ENCODE results near the gene C2CD4C.

The C2CD4C gene

GRCh38 chr19:371501-372168, 37.3 kb downstream of the C2CD4C start:
- H3K27ac ChIP-seq, result no peak overlapping the region
- TF ChIP-seq, protein P1, sequence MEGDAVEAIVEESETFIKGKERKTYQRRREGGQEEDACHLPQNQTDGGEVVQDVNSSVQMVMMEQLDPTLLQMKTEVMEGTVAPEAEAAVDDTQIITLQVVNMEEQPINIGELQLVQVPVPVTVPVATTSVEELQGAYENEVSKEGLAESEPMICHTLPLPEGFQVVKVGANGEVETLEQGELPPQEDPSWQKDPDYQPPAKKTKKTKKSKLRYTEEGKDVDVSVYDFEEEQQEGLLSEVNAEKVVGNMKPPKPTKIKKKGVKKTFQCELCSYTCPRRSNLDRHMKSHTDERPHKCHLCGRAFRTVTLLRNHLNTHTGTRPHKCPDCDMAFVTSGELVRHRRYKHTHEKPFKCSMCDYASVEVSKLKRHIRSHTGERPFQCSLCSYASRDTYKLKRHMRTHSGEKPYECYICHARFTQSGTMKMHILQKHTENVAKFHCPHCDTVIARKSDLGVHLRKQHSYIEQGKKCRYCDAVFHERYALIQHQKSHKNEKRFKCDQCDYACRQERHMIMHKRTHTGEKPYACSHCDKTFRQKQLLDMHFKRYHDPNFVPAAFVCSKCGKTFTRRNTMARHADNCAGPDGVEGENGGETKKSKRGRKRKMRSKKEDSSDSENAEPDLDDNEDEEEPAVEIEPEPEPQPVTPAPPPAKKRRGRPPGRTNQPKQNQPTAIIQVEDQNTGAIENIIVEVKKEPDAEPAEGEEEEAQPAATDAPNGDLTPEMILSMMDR (IDR thresholded peaks at IDR 0.05), result no peak
- TF ChIP-seq ZFX (IDR thresholded peaks at IDR 0.05; ENCODE audit: borderline replicate concordance), result no peak

DNA sequence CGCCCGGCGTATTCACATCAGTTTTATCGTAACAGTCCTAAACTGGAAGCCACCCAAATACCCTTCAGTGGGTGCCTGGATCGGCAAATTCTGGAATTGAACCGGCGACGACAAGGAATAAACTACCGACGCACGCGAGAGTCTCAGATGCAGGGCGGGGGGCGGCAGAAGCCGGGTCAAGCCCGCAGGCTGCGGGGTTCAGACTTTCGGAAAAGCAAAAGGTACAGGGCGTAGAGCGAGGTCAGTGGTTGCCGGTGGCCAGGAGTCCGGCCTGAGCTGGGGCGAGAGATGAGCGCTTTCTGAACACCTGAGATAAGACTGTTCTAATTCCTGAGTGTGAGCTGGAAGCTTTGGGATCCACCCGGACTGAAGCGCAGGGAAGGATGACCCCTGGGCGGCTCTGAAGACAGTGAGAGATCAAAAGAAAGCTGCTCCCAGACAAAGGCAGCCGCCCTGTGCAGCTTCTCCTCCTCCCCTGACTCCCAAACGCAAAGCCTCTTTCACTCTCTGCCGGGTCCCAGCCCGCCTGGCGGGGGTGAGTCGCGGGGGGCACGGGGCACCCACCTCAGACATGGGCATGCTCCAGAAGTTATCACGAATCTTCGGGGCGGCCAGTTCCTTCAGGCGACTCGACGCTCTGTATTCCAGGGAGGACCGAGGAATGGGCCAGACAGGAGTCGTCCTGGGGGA, 38.2 kb downstream of the C2CD4C start:
- no peak overlapping the region for H3K27ac ChIP-seq
- TF ChIP-seq ZFX (IDR thresholded peaks at IDR 0.05; ENCODE audit: borderline replicate concordance), result no peak

DNA sequence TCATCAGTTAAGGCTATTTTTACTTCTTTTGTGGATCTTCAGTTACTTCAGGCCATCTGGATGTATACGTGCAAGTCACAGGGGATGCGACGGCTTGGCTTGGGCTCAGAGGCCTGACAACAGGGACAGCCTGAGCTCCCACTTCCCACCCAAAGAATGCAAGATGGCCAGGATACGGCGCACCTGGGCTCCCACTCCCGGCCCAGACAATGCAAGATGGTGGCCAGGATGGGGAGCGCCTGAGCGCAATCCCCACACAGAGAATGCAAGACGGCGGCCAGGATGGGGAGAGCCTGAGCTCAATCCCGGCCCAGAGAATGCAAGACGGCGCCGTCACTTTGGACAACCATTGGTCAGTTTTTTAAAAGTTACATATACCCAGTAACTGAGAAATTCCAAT, 39.1 kb downstream of the C2CD4C start:
- no peak overlapping the region for H3K27ac ChIP-seq
- TF ChIP-seq, protein P1 (IDR thresholded peaks at IDR 0.05), result no peak
- TF ChIP-seq ZFX (IDR thresholded peaks at IDR 0.05; ENCODE audit: borderline replicate concordance), result no peak

GRCh38 chr19:369256-369655, 39.7 kb downstream of the C2CD4C start:
- H3K27ac ChIP-seq, result no peak overlapping the region
- TF ChIP-seq ZFX (IDR thresholded peaks at IDR 0.05; ENCODE audit: borderline replicate concordance), result no peak
- TF ChIP-seq, protein P1 (IDR thresholded peaks at IDR 0.05), result no peak

GRCh38 chr19:368630-369024, 40.3 kb downstream of the C2CD4C start:
- TF ChIP-seq, protein P1 (IDR thresholded peaks at IDR 0.05), result no peak
- TF ChIP-seq ZFX (IDR thresholded peaks at IDR 0.05; ENCODE audit: borderline replicate concordance), result no peak
- H3K27ac ChIP-seq, result no peak overlapping the region

- TF ChIP-seq ZFX (IDR thresholded peaks at IDR 0.05; ENCODE audit: borderline replicate concordance), result no peak
- TF ChIP-seq, protein P1 (IDR thresholded peaks at IDR 0.05), result no peak
- H3K27ac ChIP-seq, result no peak overlapping the region
Observed at GRCh38 chr19:367963-368629, 40.9 kb downstream of the C2CD4C start.

GRCh38 chr19:367561-367960, 41.4 kb downstream of the C2CD4C start:
- no peak overlapping the region for H3K27ac ChIP-seq

More at GRCh38 chr19:367561-367960, 41.4 kb downstream of the C2CD4C start:
- no peak for TF ChIP-seq ZFX (IDR thresholded peaks at IDR 0.05; ENCODE audit: borderline replicate concordance)
- TF ChIP-seq, protein P1 (IDR thresholded peaks at IDR 0.05), result no peak
